ENCODE results near the gene SUCO. TPM values are rescaled to one million over a fixed set of nuclear protein-coding genes. Genes with fewer than 3 reads are reported as not detected.

The SUCO gene
- total RNA-seq, 4 donors from 2014 or later: 18.6 to 26.9 (median 23.4) TPM

- Histone ChIP-seq H3K4me3 (no peak overlapping the region), H3K4me1 (no peaks in the 10 kb centered on the region), H3K36me3 (no peaks in the 10 kb centered on the region), H3K9me3 (no peaks in the 10 kb centered on the region), H3K27ac (no peak overlapping the region), H3K27me3 (no peaks in the 10 kb centered on the region)
- WGBS, 2 donors: 59 to 65% methylated on average over 3 of the region's 3 CpGs
- TF ChIP-seq POLR2A (IDR thresholded peaks at IDR 0.05): no peak
- TF ChIP-seq, protein P1, sequence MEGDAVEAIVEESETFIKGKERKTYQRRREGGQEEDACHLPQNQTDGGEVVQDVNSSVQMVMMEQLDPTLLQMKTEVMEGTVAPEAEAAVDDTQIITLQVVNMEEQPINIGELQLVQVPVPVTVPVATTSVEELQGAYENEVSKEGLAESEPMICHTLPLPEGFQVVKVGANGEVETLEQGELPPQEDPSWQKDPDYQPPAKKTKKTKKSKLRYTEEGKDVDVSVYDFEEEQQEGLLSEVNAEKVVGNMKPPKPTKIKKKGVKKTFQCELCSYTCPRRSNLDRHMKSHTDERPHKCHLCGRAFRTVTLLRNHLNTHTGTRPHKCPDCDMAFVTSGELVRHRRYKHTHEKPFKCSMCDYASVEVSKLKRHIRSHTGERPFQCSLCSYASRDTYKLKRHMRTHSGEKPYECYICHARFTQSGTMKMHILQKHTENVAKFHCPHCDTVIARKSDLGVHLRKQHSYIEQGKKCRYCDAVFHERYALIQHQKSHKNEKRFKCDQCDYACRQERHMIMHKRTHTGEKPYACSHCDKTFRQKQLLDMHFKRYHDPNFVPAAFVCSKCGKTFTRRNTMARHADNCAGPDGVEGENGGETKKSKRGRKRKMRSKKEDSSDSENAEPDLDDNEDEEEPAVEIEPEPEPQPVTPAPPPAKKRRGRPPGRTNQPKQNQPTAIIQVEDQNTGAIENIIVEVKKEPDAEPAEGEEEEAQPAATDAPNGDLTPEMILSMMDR (IDR thresholded peaks at IDR 0.05): no peak
- no peak for DNase-seq
- intact Hi-C loops (cut with DNase I): no loop called here
These were observed 97.9 kb downstream of the SUCO start for GRCh38 chr1:172630868-172631267.

GRCh38 chr1:172637522-172637921, 104.6 kb downstream of the SUCO start:
- Histone ChIP-seq H3K9me3 (no peaks in the 10 kb centered on the region), H3K36me3 (no peaks in the 10 kb centered on the region), H3K4me3 (no peak overlapping the region), H3K4me1 (peaks cover 0 to 22% (median 0%) of the 10 kb centered on the region in 3 donors), H3K27ac (no peak overlapping the region), H3K27me3 (no peaks in the 10 kb centered on the region)
- no peak for TF ChIP-seq POLR2A (IDR thresholded peaks at IDR 0.05)
- TF ChIP-seq, protein P1 (IDR thresholded peaks at IDR 0.05): no peak
- WGBS, 2 donors: 78 to 100% methylated on average over 2 of the region's 2 CpGs
- DNase-seq: no peak
- intact Hi-C loops (cut with DNase I): no loop called here

DNA sequence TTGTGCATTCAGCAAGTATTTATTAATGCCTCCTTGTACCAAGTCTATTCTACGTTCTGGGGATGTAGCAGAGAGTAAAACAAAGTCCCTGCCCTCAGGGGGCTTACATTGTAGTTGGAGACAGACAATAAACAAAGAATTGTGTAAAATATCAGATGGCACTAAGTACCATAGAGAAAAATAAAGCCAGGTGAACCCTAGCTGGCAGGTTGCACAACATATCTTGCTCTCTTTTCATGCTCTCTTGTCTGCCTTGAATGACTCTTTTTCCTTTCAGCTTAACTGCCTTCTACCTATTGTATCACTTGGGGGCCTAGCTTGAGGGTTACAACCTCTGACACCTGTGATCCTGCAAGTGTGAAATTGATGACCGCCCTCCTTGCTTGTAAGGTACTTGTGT, 105.3 kb downstream of the SUCO start:
- TF ChIP-seq, protein P1 (IDR thresholded peaks at IDR 0.05): no peak
- TF ChIP-seq POLR2A (IDR thresholded peaks at IDR 0.05): no peak
- no peak for DNase-seq
- H3K36me3 ChIP-seq: no peaks in the 10 kb centered on the region
- H3K4me3 ChIP-seq: no peak overlapping the region
- intact Hi-C loops (cut with DNase I): no loop called here
- no peak overlapping the region for H3K27ac ChIP-seq
- H3K27me3 ChIP-seq: no peaks in the 10 kb centered on the region
- WGBS, 2 donors: 76 to 82% methylated on average over 2 of the region's 2 CpGs
- H3K4me1 ChIP-seq: peaks cover 0 to 22% (median 0%) of the 10 kb centered on the region in 3 donors
- H3K9me3 ChIP-seq: no peaks in the 10 kb centered on the region

- Histone ChIP-seq H3K4me3 (no peak overlapping the region), H3K36me3 (no peaks in the 10 kb centered on the region), H3K27me3 (no peaks in the 10 kb centered on the region), H3K27ac (peak overlapping the region in 2 of 4 donors; percentile 11 to 23), H3K9me3 (no peaks in the 10 kb centered on the region), H3K4me1 (peaks cover 0 to 22% (median 0%) of the 10 kb centered on the region in 3 donors)
- intact Hi-C loops (cut with DNase I): no loop called here
- TF ChIP-seq, protein P1 (IDR thresholded peaks at IDR 0.05): no peak
- no peak for TF ChIP-seq POLR2A (IDR thresholded peaks at IDR 0.05)
- DNase-seq: no peak
- WGBS, 2 donors: 45 to 46% methylated on average over 3 to 9 of the region's 9 CpGs
These were observed 106.2 kb downstream of the SUCO start for GRCh38 chr1:172638885-172639831.

- H3K4me3 ChIP-seq: no peak overlapping the region
- H3K9me3 ChIP-seq: no peaks in the 10 kb centered on the region
- no peak overlapping the region for H3K27ac ChIP-seq
- 91 to 93% methylated on average over 7 to 8 of the region's 8 CpGs for WGBS, 2 donors
- TF ChIP-seq POLR2A (IDR thresholded peaks at IDR 0.05): no peak
- TF ChIP-seq, protein P1 (IDR thresholded peaks at IDR 0.05): no peak
- intact Hi-C loops (cut with DNase I): no loop called here
- no peak for DNase-seq
- peaks cover 0 to 22% (median 0%) of the 10 kb centered on the region in 3 donors for H3K4me1 ChIP-seq
- H3K36me3 ChIP-seq: no peaks in the 10 kb centered on the region
- H3K27me3 ChIP-seq: no peaks in the 10 kb centered on the region
These were observed 107.2 kb downstream of the SUCO start for GRCh38 chr1:172640111-172640510.
